ENCODE data around the gene SETBP1.

GRCh38 chr18:44750774-44751173, 70.1 kb downstream of the SETBP1 start:
- TF ChIP-seq CTCF (IDR thresholded peaks at IDR 0.05; ENCODE audit: low read length) (no peak), EZH2 (IDR thresholded peaks at IDR 0.05; ENCODE audit: borderline replicate concordance, low read length) (no peak)
